ENCODE measurements around the gene ADAM33. TPM values are rescaled to one million over a fixed set of nuclear protein-coding genes. Genes with fewer than 3 reads are reported as not detected.

ADAM33 gene
- total RNA-seq, 2 donors from 2014 or later, result 3.0 to 3.3 TPM

DNA sequence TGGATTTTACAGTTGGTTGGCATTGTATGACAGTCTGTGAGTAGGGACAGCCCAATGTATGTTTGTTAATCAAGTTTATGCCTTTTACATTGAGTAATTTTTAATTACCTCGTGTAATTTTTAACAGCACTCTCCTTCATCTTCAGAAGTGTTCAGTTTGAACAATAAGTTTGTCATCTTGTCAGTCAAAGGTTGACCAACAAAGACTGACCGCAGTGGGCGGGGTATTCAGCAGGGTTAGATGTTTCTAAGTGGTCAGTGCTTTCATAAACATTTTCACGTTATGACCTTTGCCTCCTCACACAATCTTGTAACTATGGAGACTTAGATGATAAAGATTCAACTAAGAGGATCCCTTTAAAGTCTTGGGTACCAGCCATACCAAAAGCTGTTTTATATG lies 59.4 kb downstream of the ADAM33 start:
- H3K4me3 ChIP-seq (ENCODE audit: low read length), result no peak overlapping the region
- no peaks in the 10 kb centered on the region for H3K27me3 Mint-ChIP-seq (ENCODE audit: insufficient read depth)
- DNase-seq, result no peak
- H3K36me3 Mint-ChIP-seq (ENCODE audit: low read depth), result peaks cover 5% of the 10 kb centered on the region
- no peaks in the 10 kb centered on the region for H3K4me1 Mint-ChIP-seq
- H3K9me3 Mint-ChIP-seq, result no peaks in the 10 kb centered on the region
- no peaks in the 10 kb centered on the region for H3K27me3 ChIP-seq (ENCODE audit: control insufficient read depth, insufficient read depth, low read length, poor library complexity, severe bottlenecking)
- TF ChIP-seq, protein P1, sequence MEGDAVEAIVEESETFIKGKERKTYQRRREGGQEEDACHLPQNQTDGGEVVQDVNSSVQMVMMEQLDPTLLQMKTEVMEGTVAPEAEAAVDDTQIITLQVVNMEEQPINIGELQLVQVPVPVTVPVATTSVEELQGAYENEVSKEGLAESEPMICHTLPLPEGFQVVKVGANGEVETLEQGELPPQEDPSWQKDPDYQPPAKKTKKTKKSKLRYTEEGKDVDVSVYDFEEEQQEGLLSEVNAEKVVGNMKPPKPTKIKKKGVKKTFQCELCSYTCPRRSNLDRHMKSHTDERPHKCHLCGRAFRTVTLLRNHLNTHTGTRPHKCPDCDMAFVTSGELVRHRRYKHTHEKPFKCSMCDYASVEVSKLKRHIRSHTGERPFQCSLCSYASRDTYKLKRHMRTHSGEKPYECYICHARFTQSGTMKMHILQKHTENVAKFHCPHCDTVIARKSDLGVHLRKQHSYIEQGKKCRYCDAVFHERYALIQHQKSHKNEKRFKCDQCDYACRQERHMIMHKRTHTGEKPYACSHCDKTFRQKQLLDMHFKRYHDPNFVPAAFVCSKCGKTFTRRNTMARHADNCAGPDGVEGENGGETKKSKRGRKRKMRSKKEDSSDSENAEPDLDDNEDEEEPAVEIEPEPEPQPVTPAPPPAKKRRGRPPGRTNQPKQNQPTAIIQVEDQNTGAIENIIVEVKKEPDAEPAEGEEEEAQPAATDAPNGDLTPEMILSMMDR (conservative IDR thresholded peaks at IDR 0.05), result no peak
- H3K27ac ChIP-seq (ENCODE audit: low read depth, low read length), result no peak overlapping the region
- WGBS, 2 experiments (ENCODE audit: insufficient coverage in 1 of 2, insufficient read length in 1 of 2), result 90 to 96% methylated on average over 2 to 4 of the region's 4 CpGs
- no peak overlapping the region for H3K9ac ChIP-seq (ENCODE audit: extremely low read depth, low read length, poor library complexity, severe bottlenecking)
- no peaks in the 10 kb centered on the region for H3K9me3 ChIP-seq (ENCODE audit: control insufficient read depth, low read length)
- H3K27ac Mint-ChIP-seq, result no peak overlapping the region
- no peaks in the 10 kb centered on the region for H3K4me1 ChIP-seq (ENCODE audit: control insufficient read depth, insufficient read depth, low read length)
- H3K36me3 ChIP-seq (ENCODE audit: control insufficient read depth, insufficient read depth, low read length), result no peaks in the 10 kb centered on the region
- no peak overlapping the region for H3K4me3 Mint-ChIP-seq

DNA sequence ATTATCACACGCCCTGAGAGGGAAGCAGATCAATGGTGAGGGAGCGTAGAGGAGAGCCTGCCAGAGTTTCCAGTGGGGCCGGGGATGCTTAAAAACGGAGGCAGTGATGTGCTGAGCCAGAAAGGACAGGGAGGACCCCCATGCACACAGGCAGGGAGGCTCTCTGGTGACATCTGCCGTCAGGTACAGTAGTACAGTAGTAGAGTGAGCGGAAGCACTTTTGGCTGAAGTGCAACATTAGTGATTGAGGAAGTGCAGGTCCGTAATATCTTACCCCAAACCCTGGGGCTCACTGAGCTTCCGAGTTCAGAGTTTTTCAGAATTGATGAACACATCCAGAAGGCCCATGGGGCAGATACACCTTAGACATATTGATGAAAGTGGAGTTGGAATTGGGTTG lies 60.7 kb downstream of the ADAM33 start:
- no peaks in the 10 kb centered on the region for H3K9me3 Mint-ChIP-seq
- no peaks in the 10 kb centered on the region for H3K36me3 Mint-ChIP-seq (ENCODE audit: low read depth)
- no peak overlapping the region for H3K4me3 ChIP-seq (ENCODE audit: low read length)
- 75 to 76% methylated on average over 6 to 8 of the region's 8 CpGs for WGBS, 2 experiments (ENCODE audit: insufficient coverage in 1 of 2, insufficient read length in 1 of 2)
- H3K9ac ChIP-seq (ENCODE audit: extremely low read depth, low read length, poor library complexity, severe bottlenecking), result no peak overlapping the region
- peak; percentile 69 for DNase-seq
- H3K4me1 Mint-ChIP-seq, result peaks cover 7% of the 10 kb centered on the region
- H3K4me3 Mint-ChIP-seq, result no peak overlapping the region
- no peaks in the 10 kb centered on the region for H3K9me3 ChIP-seq (ENCODE audit: control insufficient read depth, low read length)
- H3K27me3 Mint-ChIP-seq (ENCODE audit: insufficient read depth), result no peaks in the 10 kb centered on the region
- no peak overlapping the region for H3K27ac ChIP-seq (ENCODE audit: low read depth, low read length)
- H3K36me3 ChIP-seq (ENCODE audit: control insufficient read depth, insufficient read depth, low read length), result no peaks in the 10 kb centered on the region
- no peak overlapping the region for H3K27ac Mint-ChIP-seq
- no peaks in the 10 kb centered on the region for H3K27me3 ChIP-seq (ENCODE audit: control insufficient read depth, insufficient read depth, low read length, poor library complexity, severe bottlenecking)
- no peaks in the 10 kb centered on the region for H3K4me1 ChIP-seq (ENCODE audit: control insufficient read depth, insufficient read depth, low read length)
- TF ChIP-seq, protein P1 (conservative IDR thresholded peaks at IDR 0.05), result peak; percentile 72

Other genes with a start within 250 kb of the ADAM33 start
- 10 to 100 TPM; 27.4 to 31.2 TPM for gene ATRN, start 211.0 kb downstream of the ADAM33 start, total RNA-seq
- gene GFRA4, start 18.6 kb downstream of the ADAM33 start, total RNA-seq, result not detected
- not detected for gene SIGLEC1, start 30.6 kb upstream of the ADAM33 start, total RNA-seq
- 1 to 10 TPM; 1.1 to 1.4 TPM for gene HSPA12B, start 50.7 kb upstream of the ADAM33 start, total RNA-seq
- gene ADISSP, start 85.7 kb upstream of the ADAM33 start, total RNA-seq, result 10 to 100 TPM; 38.8 to 43.3 TPM
- under 1 TPM; 0.35 to 0.44 TPM for gene SPEF1, start 99.4 kb upstream of the ADAM33 start, total RNA-seq
- gene CENPB, start 104.7 kb upstream of the ADAM33 start, total RNA-seq, result 10 to 100 TPM; 43.0 to 50.7 TPM
- gene CDC25B, start 114.3 kb upstream of the ADAM33 start, total RNA-seq, result 10 to 100 TPM; 25.7 to 33.6 TPM
- 1 to 10 TPM; 5.1 to 6.1 TPM for gene AP5S1, start 138.5 kb upstream of the ADAM33 start, total RNA-seq
- gene MAVS, start 164.8 kb upstream of the ADAM33 start, total RNA-seq, result 10 to 100 TPM; 43.1 to 43.2 TPM
- 10 to 100 TPM; 57.6 to 66.5 TPM for gene PANK2, start 207.4 kb upstream of the ADAM33 start, total RNA-seq